Cardiac muscle cell (in vitro differentiated cells and primary cell): ENCODE measurements around the gene PYGB. TPM values are rescaled to one million over a fixed set of nuclear protein-coding genes. Genes with fewer than 3 reads are reported as not detected.

Experiments
- DNase-seq, 2 donors: peaks; one replicate each; pipeline versions ENCODE4 v3.0.0 to v3.0.0-alpha.2; 2010 to 2017; ENCODE audit warnings: low read depth in 1 of 2, low spot score in 1 of 2
- H3K27ac ChIP-seq: fragments of 200-600 bp; sonication (generic); 2 replicates; pipeline ENCODE4 v1.5.1; 2016
- H3K27me3 ChIP-seq: fragments of 200-600 bp; sonication (generic); 2 replicates; pipeline ENCODE4 v1.6.0; 2016; ENCODE audit warnings: control low read depth
- H3K36me3 ChIP-seq: fragments of 200-600 bp; sonication (generic); 2 replicates; pipeline ENCODE4 v1.5.1; 2016; ENCODE audit warnings: control low read depth
- H3K4me1 ChIP-seq: fragments of 200-600 bp; sonication (generic); 2 replicates; pipeline ENCODE4 v1.8.1; 2017; ENCODE audit warnings: low read depth, mild to moderate bottlenecking, mixed run types
- H3K4me3 ChIP-seq: fragments of 200-600 bp; sonication (generic); 2 replicates; pipeline ENCODE4 v1.5.1; 2016; ENCODE audit warnings: mild to moderate bottlenecking
- H3K9me3 ChIP-seq: fragments of 200-600 bp; sonication (generic); 2 replicates; pipeline ENCODE4 v1.5.1; 2017; ENCODE audit warnings: low read depth, mild to moderate bottlenecking, control low read depth
- CTCF ChIP-seq: IDR thresholded peaks from 2 replicates; pipeline ENCODE4 v1.5.1; 2012; ENCODE audit warnings: low read depth, mild to moderate bottlenecking, low read length
- polyA plus RNA-seq: library from polyadenylated mRNA; unstranded; fragments of >200 nt; fragmentation: Nextera tagmentation; extraction: Ambion mirVana; gene quantifications from 2 replicates; pipeline ENCODE4 v1.2.1, GENCODE V29; 2016
- total RNA-seq: library from RNA; depleted of rRNA; stranded (reverse); fragments of >200 nt; gene quantifications from 2 replicates; pipeline ENCODE4 v1.2.3, GENCODE V29; 2016

PYGB gene
- total and polyA plus RNA-seq, 2 experiments from 2014 or later: 192 to 243 TPM

- peak overlapping the region; percentile 46 for H3K27ac ChIP-seq
- no peak for DNase-seq
- H3K9me3 ChIP-seq: no peaks in the 10 kb centered on the region
Observed at GRCh38 chr20:25303292-25304024, 55.6 kb downstream of the PYGB start.

GRCh38 chr20:25304025-25304549, 56.2 kb downstream of the PYGB start:
- DNase-seq: no peak
- Histone ChIP-seq H3K4me3 (no peak overlapping the region), H3K4me1 (no peaks in the 10 kb centered on the region), H3K27me3 (no peaks in the 10 kb centered on the region), H3K9me3 (no peaks in the 10 kb centered on the region), H3K27ac (no peak overlapping the region), H3K36me3 (peaks cover 9% of the 10 kb centered on the region)
- TF ChIP-seq CTCF: no peak

More at GRCh38 chr20:25303292-25304024, 55.6 kb downstream of the PYGB start:
- TF ChIP-seq CTCF: no peak
- Histone ChIP-seq H3K27me3 (no peaks in the 10 kb centered on the region), H3K4me1 (no peaks in the 10 kb centered on the region), H3K4me3 (no peak overlapping the region), H3K36me3 (peaks cover 9% of the 10 kb centered on the region)

GRCh38 chr20:25306991-25307903, 59.4 kb downstream of the PYGB start:
- H3K4me1 ChIP-seq: peaks cover 15% of the 10 kb centered on the region
- no peak for TF ChIP-seq CTCF
- peak overlapping the region; percentile 34 for H3K27ac ChIP-seq
- no peak for DNase-seq
- peaks cover 9% of the 10 kb centered on the region for H3K36me3 ChIP-seq
- H3K27me3 ChIP-seq: no peaks in the 10 kb centered on the region
- no peak overlapping the region for H3K4me3 ChIP-seq
- no peaks in the 10 kb centered on the region for H3K9me3 ChIP-seq

- no peaks in the 10 kb centered on the region for H3K9me3 ChIP-seq
- no peak for TF ChIP-seq CTCF
- H3K27ac ChIP-seq: no peak overlapping the region
- no peak for DNase-seq
- no peak overlapping the region for H3K4me3 ChIP-seq
- H3K4me1 ChIP-seq: peaks cover 15% of the 10 kb centered on the region
- no peaks in the 10 kb centered on the region for H3K27me3 ChIP-seq
- peaks cover 9% of the 10 kb centered on the region for H3K36me3 ChIP-seq
Observed at GRCh38 chr20:25308083-25308491, 60.2 kb downstream of the PYGB start.

GRCh38 chr20:25308671-25309394, 60.9 kb downstream of the PYGB start:
- Histone ChIP-seq H3K4me3 (no peak overlapping the region), H3K9me3 (no peaks in the 10 kb centered on the region), H3K27me3 (no peaks in the 10 kb centered on the region), H3K4me1 (peaks cover 15% of the 10 kb centered on the region), H3K36me3 (peaks cover 9% of the 10 kb centered on the region), H3K27ac (no peak overlapping the region)
- peak in 1 of 2 donors; percentile 45 for DNase-seq
- no peak for TF ChIP-seq CTCF
